DOHH2 (cell line): ENCODE measurements around the gene PLA2G4A.

ENCODE experiments used
- H3F3A ChIP-seq: fragments of 200-600 bp; sonication (generic), shearing (Covaris generic); 2 replicates; pipeline ENCODE4 v1.6.0; 2016; ENCODE audit warnings: antibody characterized with exemption, mild to moderate bottlenecking; ENCODE audit not compliant: control insufficient read depth, insufficient read depth
- H3K27ac ChIP-seq: fragments of 200-600 bp; sonication (generic); 2 replicates; pipeline ENCODE4 v1.5.1; 2014; ENCODE audit warnings: low read depth, mild to moderate bottlenecking, low read length, moderate library complexity
- H3K27me3 ChIP-seq: fragments of 200-600 bp; sonication (generic); 2 replicates; pipeline ENCODE4 v1.6.1; 2014; ENCODE audit warnings: mild to moderate bottlenecking, low read length, mixed read lengths; ENCODE audit not compliant: control insufficient read depth
- H3K36me3 ChIP-seq: fragments of 200-600 bp; sonication (generic); 2 replicates; pipeline ENCODE4 v1.6.1; 2014; ENCODE audit warnings: mild to moderate bottlenecking, low read length, moderate library complexity, mixed read lengths; ENCODE audit not compliant: control insufficient read depth
- H3K4me1 ChIP-seq: fragments of 200-600 bp; sonication (generic); 2 replicates; pipeline ENCODE4 v1.6.1; 2014; ENCODE audit warnings: mild to moderate bottlenecking, low read length, mixed read lengths; ENCODE audit not compliant: control insufficient read depth
- H3K4me2 ChIP-seq: fragments of 200-600 bp; sonication (generic); 2 replicates; pipeline ENCODE4 v1.6.0; 2014; ENCODE audit warnings: mild to moderate bottlenecking, low read length, moderate library complexity
- H3K4me3 ChIP-seq: fragments of 200-600 bp; sonication (generic); 2 replicates; pipeline ENCODE4 v1.5.1; 2014; ENCODE audit warnings: mild to moderate bottlenecking, low read length, mixed read lengths
- H3K79me2 ChIP-seq: fragments of 200-600 bp; sonication (generic); 2 replicates; pipeline ENCODE4 v1.6.1; 2014; ENCODE audit warnings: mild to moderate bottlenecking, low read length, mixed read lengths; ENCODE audit not compliant: control insufficient read depth
- H3K9me2 ChIP-seq: fragments of 200-600 bp; sonication (generic); replicated peaks from 2 replicates; pipeline ENCODE4 v1.6.1; 2014; ENCODE audit warnings: mild to moderate bottlenecking, low read length, mixed read lengths; ENCODE audit not compliant: control insufficient read depth
- H3K9me3 ChIP-seq: fragments of 200-600 bp; sonication (generic); 2 replicates; pipeline ENCODE4 v1.6.1; 2014; ENCODE audit warnings: antibody characterized with exemption, low read length, mixed read lengths; ENCODE audit not compliant: control insufficient read depth, insufficient read depth
- H4K20me1 ChIP-seq: fragments of 200-600 bp; sonication (generic); 2 replicates; pipeline ENCODE4 v1.6.0; 2014; ENCODE audit warnings: low read depth, mild to moderate bottlenecking, antibody characterized with exemption, low read length, moderate library complexity; ENCODE audit not compliant: control insufficient read depth, insufficient read depth
- CTCF ChIP-seq: fragments of 200-600 bp; sonication (generic); IDR thresholded peaks from one replicate; pipeline ENCODE4 v1.5.1; 2014; ENCODE audit warnings: antibody characterized with exemption, mild to moderate bottlenecking, low read depth, low read length; ENCODE audit not compliant: poor library complexity, severe bottlenecking
- EZH2phosphoT487 ChIP-seq: fragments of 200-600 bp; sonication (generic); IDR thresholded peaks from 2 replicates; pipeline ENCODE4 v1.6.1; 2017; ENCODE audit warnings: borderline replicate concordance, mild to moderate bottlenecking, antibody characterized with exemption, low read length, moderate library complexity, mixed read lengths

Gene PLA2G4A

GRCh38 chr1:186996816-186997215 lies 168.1 kb downstream of the PLA2G4A start:
- Histone ChIP-seq H3K79me2 (no peaks in the 10 kb centered on the region), H3K27me3 (no peaks in the 10 kb centered on the region), H3K9me2 (no peaks in the 10 kb centered on the region), H4K20me1 (no peaks in the 10 kb centered on the region), H3K4me1 (no peaks in the 10 kb centered on the region), H3F3A (no peaks in the 10 kb centered on the region), H3K27ac (no peak overlapping the region), H3K4me2 (no peak overlapping the region), H3K36me3 (no peaks in the 10 kb centered on the region), H3K9me3 (no peaks in the 10 kb centered on the region), H3K4me3 (no peak overlapping the region)
- TF ChIP-seq EZH2phosphoT487 (no peak), CTCF (no peak)

GRCh38 chr1:186997877-186998276 lies 169.1 kb downstream of the PLA2G4A start:
- no peaks in the 10 kb centered on the region for H3K9me3 ChIP-seq

GRCh38 chr1:186999506-186999905 lies 170.8 kb downstream of the PLA2G4A start:
- Histone ChIP-seq H3K36me3 (no peaks in the 10 kb centered on the region), H3K79me2 (no peaks in the 10 kb centered on the region), H3K4me1 (no peaks in the 10 kb centered on the region), H3K9me3 (no peaks in the 10 kb centered on the region), H3F3A (no peaks in the 10 kb centered on the region), H3K27me3 (no peaks in the 10 kb centered on the region), H3K4me2 (no peak overlapping the region), H3K9me2 (no peaks in the 10 kb centered on the region), H3K27ac (no peak overlapping the region), H3K4me3 (no peak overlapping the region), H4K20me1 (no peaks in the 10 kb centered on the region)
- TF ChIP-seq CTCF (no peak), EZH2phosphoT487 (no peak)

More at GRCh38 chr1:186997877-186998276, 169.1 kb downstream of the PLA2G4A start:
- H4K20me1 ChIP-seq = no peaks in the 10 kb centered on the region
- H3K4me1 ChIP-seq = no peaks in the 10 kb centered on the region
- no peak overlapping the region for H3K27ac ChIP-seq
- H3K36me3 ChIP-seq = no peaks in the 10 kb centered on the region
- TF ChIP-seq EZH2phosphoT487 (no peak), CTCF (no peak)
- H3K9me2 ChIP-seq = no peaks in the 10 kb centered on the region
- H3K79me2 ChIP-seq = no peaks in the 10 kb centered on the region
- H3K4me3 ChIP-seq = no peak overlapping the region
- H3K27me3 ChIP-seq = no peaks in the 10 kb centered on the region
- H3F3A ChIP-seq = no peaks in the 10 kb centered on the region
- H3K4me2 ChIP-seq = no peak overlapping the region
